Panc1 (cell line): Measurements from ENCODE around the gene CYGB. TPM values are rescaled to one million over a fixed set of nuclear protein-coding genes. Genes with fewer than 3 reads are reported as not detected.

Experiments
- ATAC-seq: fragments of 200-7000 bp; cut with Tn5 transposase; 2 replicates; pipeline ENCODE4 v1.9.1; 2020; ENCODE audit warnings: mild to moderate bottlenecking, moderate library complexity
- BruUV-seq: library from RNA; stranded (reverse); fragments of 400-500 nt; replicated peaks from 2 replicates; lab custom pipeline; 2021; lab: Mats Ljungman, UMichigan
- CTCF ChIA-PET: fragments of 300-600 bp; sonication (Branson Sonifier 250); formaldehyde crosslinking; loops from one replicate; lab custom pipeline; 2022; ENCODE audit warnings: antibody characterized with exemption; lab: Charles Lee
- POLR2A ChIA-PET: fragments of 300-600 bp; sonication (Branson Sonifier 250); formaldehyde crosslinking; loops from one replicate; lab custom pipeline; 2022; ENCODE audit warnings: antibody characterized with exemption; lab: Charles Lee
- DNase-seq: peaks from one replicate; pipeline ENCODE4 v3.0.0-alpha.2; 2010; ENCODE audit warnings: low read depth, low spot score
- H3K27ac ChIP-seq: 2 replicates; pipeline ENCODE4 v1.5.1; 2011; ENCODE audit warnings: mild to moderate bottlenecking, low read length, inconsistent platforms
- H3K27me3 ChIP-seq: fragments of 200-500 bp; sonication (Bioruptor generic); 2 replicates; pipeline ENCODE4 v1.6.0; 2014; ENCODE audit warnings: low read length, inconsistent platforms; ENCODE audit not compliant: control insufficient read depth, insufficient read depth
- H3K36me3 ChIP-seq: fragments of 200-500 bp; sonication (Bioruptor generic); 2 replicates; pipeline ENCODE4 v1.5.1; 2014; ENCODE audit warnings: inconsistent platforms, mild to moderate bottlenecking, low read length, moderate library complexity; ENCODE audit not compliant: control insufficient read depth, insufficient read depth
- H3K4me1 ChIP-seq: 2 replicates; pipeline ENCODE4 v1.5.1; 2011; ENCODE audit warnings: inconsistent platforms, mild to moderate bottlenecking, low read length, moderate library complexity; ENCODE audit not compliant: control insufficient read depth, insufficient read depth
- H3K4me3 ChIP-seq, 2 experiments: 2 replicates each; pipeline ENCODE4 v1.5.1; 2011 to 2012; ENCODE audit warnings: low read depth in 2 of 2, low read length in 2 of 2, mild to moderate bottlenecking in 2 of 2, inconsistent platforms in 1 of 2, moderate library complexity in 1 of 2
- H3K9me3 ChIP-seq: fragments of 200-500 bp; sonication (Bioruptor generic); 2 replicates; pipeline ENCODE4 v1.5.1; 2014; ENCODE audit warnings: low read depth, mild to moderate bottlenecking, inconsistent platforms, low read length, moderate library complexity; ENCODE audit not compliant: control insufficient read depth, insufficient read depth
- CTCF ChIP-seq: fragments of 450-650 bp; IDR thresholded peaks from 2 replicates; pipeline ENCODE4 v1.5.1; 2017; ENCODE audit warnings: mild to moderate bottlenecking
- POLR2AphosphoS5 ChIP-seq: IDR thresholded peaks from 2 replicates; pipeline ENCODE4 v1.6.1; 2012; ENCODE audit warnings: mild to moderate bottlenecking, low read depth, low read length, moderate library complexity
- REST ChIP-seq, 2 experiments: IDR thresholded peaks; 2 replicates each; pipeline ENCODE4 v1.6.1; 2011 to 2012; ENCODE audit warnings: low read depth in 2 of 2, control low read depth in 1 of 2, low read length in 1 of 2, mild to moderate bottlenecking in 1 of 2, moderate library complexity in 1 of 2; ENCODE audit not compliant: insufficient read depth in 1 of 2
- SIN3A ChIP-seq: IDR thresholded peaks from 2 replicates; pipeline ENCODE4 v1.6.1; 2012; ENCODE audit warnings: low read depth, mild to moderate bottlenecking, low read length, moderate library complexity, borderline replicate concordance; ENCODE audit not compliant: insufficient read depth
- TCF7L2 ChIP-seq: IDR thresholded peaks from 2 replicates; pipeline ENCODE4 v1.6.1; 2011; ENCODE audit warnings: mild to moderate bottlenecking, low read depth, low read length, inconsistent platforms
- in situ Hi-C: cut with HindIII; loops from 2 replicates; pipeline ENCODE4 v1.10.0; 2016; ENCODE audit warnings: low sequenced_read_pairs, low pct_unique_long_range_greater_than_20kb
- intact Hi-C: fragments of 100-400 bp; cut with micrococcal nuclease; formaldehyde crosslinking; loops from one replicate; pipeline ENCODE4 v1.10.0; 2022; ENCODE audit not compliant: unreplicated experiment
- total RNA-seq: library from RNA; stranded (reverse); gene quantifications from one replicate; pipeline ENCODE4 v1.2.1, GENCODE V29; 2021; ENCODE audit not compliant: unreplicated experiment

CYGB gene
- total RNA-seq, 1 experiment from 2014 or later: 6.0 TPM

- DNase-seq (no peak), ATAC-seq (peak; percentile 32; the same call in 1 of the 2 replicates)
- in situ Hi-C loops (no loop called here), intact Hi-C loops (no loop called here)
- H3K4me1 ChIP-seq: peaks cover 58% of the 10 kb centered on the region
- no peak for TF ChIP-seq CTCF
- TF ChIP-seq SIN3A: no peak
- no peak for TF ChIP-seq TCF7L2
- no peak for TF ChIP-seq POLR2AphosphoS5
- no peak for TF ChIP-seq REST (IDR thresholded peaks at IDR 0.05; ENCODE audit: insufficient read depth in 1 of 2, low read depth in 2 of 2, low read length in 1 of 2)
- H3K27ac ChIP-seq: peak overlapping the region; percentile 59
- no peaks in the 10 kb centered on the region for H3K9me3 ChIP-seq
- CTCF ChIA-PET: interaction anchor here (0.9 kb wide), 1 partner anchor 130 kb away, joined by 4 read pairs; no protein-coding TSS in a partner anchor
- BruUV-seq: no TSS peak
- POLR2A ChIA-PET: interaction anchor here (0.6 kb wide), 1 partner anchor 31 kb away, joined by 5 read pairs; no protein-coding TSS in a partner anchor
- H3K27me3 ChIP-seq: no peaks in the 10 kb centered on the region
- H3K4me3 ChIP-seq: peak overlapping the region in 1 of 2 experiments; percentile 20; a peak in 1 of 4 replicates
- no peaks in the 10 kb centered on the region for H3K36me3 ChIP-seq
These were observed 44.5 kb downstream of the CYGB start for GRCh38 chr17:76492989-76493501.

GRCh38 chr17:76492123-76492988, 45.2 kb downstream of the CYGB start:
- intact Hi-C loops (no loop called here), in situ Hi-C loops (no loop called here)
- Histone ChIP-seq H3K4me1 (peaks cover 51% of the 10 kb centered on the region), H3K36me3 (no peaks in the 10 kb centered on the region), H3K27ac (peak overlapping the region; percentile 59), H3K9me3 (no peaks in the 10 kb centered on the region), H3K27me3 (no peaks in the 10 kb centered on the region), H3K4me3 (peak overlapping the region in 1 of 2 experiments; percentile 20; a peak in 1 of 4 replicates)
- CTCF ChIA-PET: interaction anchor here (0.9 kb wide), 1 partner anchor 131 kb away, joined by 4 read pairs; no protein-coding TSS in a partner anchor
- POLR2A ChIA-PET: no interaction called here
- ATAC-seq (peak; percentile 17), DNase-seq (no peak)
- TF ChIP-seq POLR2AphosphoS5: peak; percentile 28; the same call in 1 of the 2 replicates
- TF ChIP-seq REST (IDR thresholded peaks at IDR 0.05; ENCODE audit: insufficient read depth in 1 of 2, low read depth in 2 of 2, low read length in 1 of 2): no peak
- BruUV-seq: no TSS peak
